AG04450 (cell line): ENCODE data around the gene CHRNA1. TPM values are rescaled to one million over a fixed set of nuclear protein-coding genes. Genes with fewer than 3 reads are reported as not detected.

ENCODE experiments used
- CTCF ChIA-PET: fragments of 300-600, 350-600 bp; formaldehyde crosslinking; extraction: SDS; loops from one replicate; lab custom pipeline; 2022; ENCODE audit warnings: antibody characterized with exemption, inconsistent platforms; lab: Charles Lee
- POLR2A ChIA-PET: fragments of 350-600 bp; formaldehyde crosslinking; extraction: SDS; loops from one replicate; lab custom pipeline; 2021; ENCODE audit warnings: antibody characterized with exemption, inconsistent platforms; lab: Yijun Ruan, JAX
- DNase-seq: peaks from one replicate; pipeline ENCODE4 v3.0.0-alpha.2; 2011; ENCODE audit warnings: low read depth, low spot score
- H3K27ac ChIP-seq: one replicate; pipeline ENCODE4 v1.5.1; 2012; ENCODE audit warnings: low read depth, low read length, control low read depth
- H3K27me3 ChIP-seq: one replicate; pipeline ENCODE4 v1.6.0; 2012; ENCODE audit warnings: low read length; ENCODE audit not compliant: control insufficient read depth, insufficient read depth
- H3K4me3 ChIP-seq: 2 replicates; pipeline ENCODE4 v1.5.1; 2011; ENCODE audit warnings: mild to moderate bottlenecking, low read depth, low read length, control low read depth
- H3K9me3 ChIP-seq: 2 replicates; pipeline ENCODE4 v1.5.1; 2012; ENCODE audit warnings: low read length; ENCODE audit not compliant: control insufficient read depth, insufficient read depth
- polyA plus RNA-seq: library from polyadenylated mRNA; depleted of rRNA; stranded (reverse); fragments of >200 nt; gene quantifications from 2 replicates; pipeline ENCODE4 v1.2.3, GENCODE V29; 2011; rRNA removed
- TF ChIP-seq, protein P1 (sequence below): IDR thresholded peaks from 2 replicates; pipeline ENCODE4 v1.5.1; 2011; ENCODE audit warnings: low read depth, low read length, control low read depth, inconsistent platforms

CHRNA1 gene
- polyA plus RNA-seq, 1 experiment = 2.7 TPM

DNA sequence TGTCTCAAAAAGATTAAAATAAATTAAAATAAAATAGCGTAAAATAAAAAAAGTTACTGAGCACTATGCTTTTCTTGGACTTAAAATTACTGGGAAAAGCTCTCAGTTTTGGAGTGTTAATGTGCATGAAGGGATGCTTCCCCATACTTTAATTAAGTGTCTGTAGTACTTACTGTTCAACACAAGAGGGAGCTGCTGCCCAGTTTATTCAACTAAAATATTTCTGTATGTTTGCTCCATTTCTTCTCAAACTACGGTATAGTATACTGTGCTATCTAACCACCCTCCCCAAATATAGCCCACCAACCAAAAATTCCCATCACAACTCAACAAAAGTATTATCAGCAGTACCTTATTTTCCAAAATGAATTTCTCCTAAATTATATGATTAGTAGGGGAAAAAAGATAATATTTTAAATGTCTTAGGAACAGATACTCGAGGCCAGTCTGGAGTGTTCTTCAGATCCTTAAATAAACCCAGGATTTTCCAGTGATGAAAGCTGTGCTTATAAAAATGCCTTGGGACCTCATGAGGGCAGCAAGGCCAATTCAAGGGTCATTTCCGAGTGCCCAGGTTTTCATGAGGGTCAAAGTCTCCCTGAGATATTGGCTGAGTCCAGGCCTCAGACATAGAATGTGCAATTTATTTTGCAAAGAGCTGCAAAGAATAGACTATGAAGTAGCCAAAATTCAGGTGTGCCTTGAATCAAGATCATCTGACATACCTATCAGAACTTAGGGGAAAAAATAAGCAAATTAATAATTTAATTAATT, 64.1 kb downstream of the CHRNA1 start:
- DNase-seq = peak; percentile 29
- ChIA-PET CTCF (interaction anchor here (0.5 to 7.7 kb wide), 60 partner anchors 10 to 1397 kb away, joined by 3 to 146 read pairs (median 4); partner anchors contain the start of genes CHN1 and CHRNA1), POLR2A (no interaction called here)

More for the DNA sequence above, 64.1 kb downstream of the CHRNA1 start:
- H3K27me3 ChIP-seq = peaks cover 4% of the 10 kb centered on the region
- TF ChIP-seq, protein P1, sequence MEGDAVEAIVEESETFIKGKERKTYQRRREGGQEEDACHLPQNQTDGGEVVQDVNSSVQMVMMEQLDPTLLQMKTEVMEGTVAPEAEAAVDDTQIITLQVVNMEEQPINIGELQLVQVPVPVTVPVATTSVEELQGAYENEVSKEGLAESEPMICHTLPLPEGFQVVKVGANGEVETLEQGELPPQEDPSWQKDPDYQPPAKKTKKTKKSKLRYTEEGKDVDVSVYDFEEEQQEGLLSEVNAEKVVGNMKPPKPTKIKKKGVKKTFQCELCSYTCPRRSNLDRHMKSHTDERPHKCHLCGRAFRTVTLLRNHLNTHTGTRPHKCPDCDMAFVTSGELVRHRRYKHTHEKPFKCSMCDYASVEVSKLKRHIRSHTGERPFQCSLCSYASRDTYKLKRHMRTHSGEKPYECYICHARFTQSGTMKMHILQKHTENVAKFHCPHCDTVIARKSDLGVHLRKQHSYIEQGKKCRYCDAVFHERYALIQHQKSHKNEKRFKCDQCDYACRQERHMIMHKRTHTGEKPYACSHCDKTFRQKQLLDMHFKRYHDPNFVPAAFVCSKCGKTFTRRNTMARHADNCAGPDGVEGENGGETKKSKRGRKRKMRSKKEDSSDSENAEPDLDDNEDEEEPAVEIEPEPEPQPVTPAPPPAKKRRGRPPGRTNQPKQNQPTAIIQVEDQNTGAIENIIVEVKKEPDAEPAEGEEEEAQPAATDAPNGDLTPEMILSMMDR = peak; percentile 68
- H3K4me3 ChIP-seq = no peak overlapping the region
- H3K9me3 ChIP-seq = no peaks in the 10 kb centered on the region
- no peak overlapping the region for H3K27ac ChIP-seq

Other genes with a start within 250 kb of the CHRNA1 start
- gene WIPF1, start 166.7 kb downstream of the CHRNA1 start, polyA plus RNA-seq = 10.7 and 12.4 TPM in 2 replicates
- 207 and 258 TPM in 2 replicates for gene CHN1, start 240.9 kb upstream of the CHRNA1 start, polyA plus RNA-seq